SK-N-MC (cell line): ENCODE results near the gene DHX30.

ENCODE experiments used
- DNase-seq: peaks from one replicate; pipeline ENCODE4 v3.0.0-alpha.2; 2011; ENCODE audit warnings: low read depth, low spot score
- H3K27ac ChIP-seq: fragments of 200-600 bp; sonication (generic); 2 replicates; pipeline ENCODE4 v1.5.1; 2016; ENCODE audit warnings: mixed run types
- H3K36me3 ChIP-seq: fragments of 200-600 bp; sonication (generic); 2 replicates; pipeline ENCODE4 v1.6.1; 2017; ENCODE audit warnings: antibody characterized with exemption, low read length, mixed read lengths; ENCODE audit not compliant: insufficient read depth
- H3K4me3 ChIP-seq: fragments of 200-600 bp; sonication (generic); 2 replicates; pipeline ENCODE4 v1.5.1; 2016
- H3K9ac ChIP-seq: fragments of 200-600 bp; sonication (generic); 2 replicates; pipeline ENCODE4 v1.8.0; 2017; ENCODE audit warnings: mixed run types, mixed read lengths; ENCODE audit not compliant: insufficient read length
- H3K9me3 ChIP-seq: fragments of 200-600 bp; sonication (generic); 2 replicates; pipeline ENCODE4 v1.6.1; 2017; ENCODE audit warnings: low read depth, mild to moderate bottlenecking, antibody characterized with exemption, low read length, moderate library complexity, mixed read lengths
- EZH2 ChIP-seq: fragments of 200-600 bp; sonication (generic); IDR thresholded peaks from one replicate; pipeline ENCODE4 v1.6.1; 2017; ENCODE audit warnings: antibody characterized with exemption
- FOXP2 ChIP-seq: optimal IDR thresholded peaks from 2 replicates; pipeline ENCODE3; 2011; ENCODE audit warnings: mild to moderate bottlenecking, moderate library complexity; ENCODE audit not compliant: insufficient read depth; ENCODE audit errors: extremely low read length, control extremely low read depth
- POLR2AphosphoS5 ChIP-seq: IDR thresholded peaks from 2 replicates; pipeline ENCODE4 v1.6.1; 2012; ENCODE audit warnings: mild to moderate bottlenecking, low read depth, low read length, borderline replicate concordance

The DHX30 gene

DNA sequence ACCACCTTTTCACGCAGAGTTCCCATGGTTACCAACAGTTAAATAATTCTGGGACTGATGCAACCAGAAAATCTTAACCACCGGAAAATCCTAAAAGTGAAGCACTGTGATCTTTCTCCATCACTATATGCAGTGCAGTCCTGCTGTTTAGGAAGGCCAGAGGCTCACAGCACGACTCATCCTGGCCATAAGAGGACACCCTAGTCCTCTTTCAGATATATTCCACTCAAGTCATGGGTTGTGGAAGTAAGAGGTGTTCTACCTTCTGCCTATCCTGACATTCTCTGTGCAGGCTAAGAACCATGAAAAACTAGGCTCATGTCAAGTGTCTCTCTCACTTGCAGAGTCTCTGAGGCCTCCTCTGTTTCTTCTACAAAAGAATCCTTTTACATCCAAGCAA, 67.2 kb downstream of the DHX30 start:
- Histone ChIP-seq H3K9ac (no peak overlapping the region), H3K27ac (no peak overlapping the region), H3K4me3 (no peak overlapping the region), H3K36me3 (peaks cover 59% of the 10 kb centered on the region; the same call in 1 of the 2 replicates), H3K9me3 (no peaks in the 10 kb centered on the region)
- DNase-seq: no peak
- TF ChIP-seq FOXP2: no peak
- no peak for TF ChIP-seq POLR2AphosphoS5
- TF ChIP-seq EZH2: no peak

DNA sequence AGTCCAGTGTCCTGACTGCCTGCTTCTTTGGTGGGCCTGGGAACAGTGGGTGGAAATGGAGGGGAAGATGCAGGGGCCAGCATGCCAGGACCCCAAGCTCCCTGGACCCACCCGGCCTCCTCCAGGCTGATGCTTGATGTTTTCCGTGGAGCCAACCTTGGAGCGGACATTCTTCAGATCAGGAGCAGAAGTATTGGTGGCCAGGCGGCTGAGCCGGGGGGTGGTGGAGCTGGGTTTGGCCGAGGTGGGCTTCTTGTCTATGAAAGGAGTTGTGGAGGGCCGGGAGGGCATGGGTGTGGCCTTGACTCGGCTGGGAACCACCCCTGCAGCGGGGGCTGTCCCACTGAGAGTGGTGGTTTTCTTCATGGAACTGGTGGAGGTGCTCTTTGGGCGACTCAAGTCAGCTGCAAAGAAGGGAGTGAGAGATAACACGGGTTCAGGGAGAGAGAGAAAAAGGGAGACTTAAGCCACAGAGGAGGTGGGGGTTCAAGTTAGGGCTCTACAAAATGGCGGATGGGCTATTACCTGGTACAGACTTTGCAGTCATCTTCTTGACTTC, 67.8 kb downstream of the DHX30 start:
- Histone ChIP-seq H3K4me3 (no peak overlapping the region), H3K9me3 (no peaks in the 10 kb centered on the region), H3K9ac (no peak overlapping the region), H3K36me3 (peaks cover 54% of the 10 kb centered on the region; the same call in 1 of the 2 replicates), H3K27ac (no peak overlapping the region)
- no peak for DNase-seq
- TF ChIP-seq POLR2AphosphoS5 (no peak), EZH2 (no peak), FOXP2 (no peak)

DNA sequence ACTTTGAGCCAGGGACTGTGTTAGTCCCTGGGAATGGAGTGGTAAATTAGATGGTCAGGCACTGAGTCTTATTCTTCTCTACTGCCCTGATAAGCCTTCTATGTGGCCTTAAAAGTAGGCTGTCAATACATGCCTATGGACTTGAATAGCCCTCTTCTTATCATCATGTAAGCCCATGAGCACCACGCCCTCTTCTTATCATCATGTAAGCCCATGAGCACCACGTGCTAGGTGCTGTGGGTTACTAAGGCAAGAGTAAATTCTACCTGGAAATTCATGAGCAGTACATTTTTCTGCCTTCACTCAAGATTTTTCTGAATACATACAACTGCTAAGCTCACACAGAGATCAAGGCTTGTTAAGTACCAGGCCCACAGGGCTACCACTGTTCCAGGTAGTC, 68.5 kb downstream of the DHX30 start:
- DNase-seq: no peak
- Histone ChIP-seq H3K36me3 (peaks cover 54% of the 10 kb centered on the region; the same call in 1 of the 2 replicates), H3K9me3 (no peaks in the 10 kb centered on the region), H3K27ac (no peak overlapping the region), H3K4me3 (no peak overlapping the region), H3K9ac (no peak overlapping the region)
- TF ChIP-seq EZH2 (no peak), POLR2AphosphoS5 (no peak), FOXP2 (no peak)

DNA sequence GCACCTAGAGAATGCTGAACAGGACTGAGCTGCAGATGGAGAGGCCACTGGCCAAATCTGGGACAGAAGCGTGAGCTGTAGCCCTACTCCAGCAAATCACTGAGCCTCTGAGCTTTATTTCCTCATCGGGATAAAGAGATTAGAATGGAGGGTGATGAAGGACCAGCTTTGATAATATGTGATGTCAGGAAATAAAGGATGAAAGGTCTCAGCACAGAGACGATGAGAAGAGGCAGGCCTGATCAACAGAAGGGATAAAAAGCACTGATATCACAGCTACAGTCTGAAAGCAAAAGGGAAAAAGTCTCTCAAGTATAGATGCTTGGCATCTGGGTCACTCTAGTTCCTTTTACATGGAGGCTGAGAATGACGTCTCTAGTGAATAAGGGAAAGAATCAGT, 70.0 kb downstream of the DHX30 start:
- no peak overlapping the region for H3K9ac ChIP-seq
- H3K36me3 ChIP-seq: peaks cover 49% of the 10 kb centered on the region; the same call in 1 of the 2 replicates
- H3K9me3 ChIP-seq: no peaks in the 10 kb centered on the region
- no peak overlapping the region for H3K4me3 ChIP-seq
- no peak overlapping the region for H3K27ac ChIP-seq
- no peak for TF ChIP-seq POLR2AphosphoS5
- TF ChIP-seq EZH2: no peak
- TF ChIP-seq FOXP2: no peak
- no peak for DNase-seq

DNA sequence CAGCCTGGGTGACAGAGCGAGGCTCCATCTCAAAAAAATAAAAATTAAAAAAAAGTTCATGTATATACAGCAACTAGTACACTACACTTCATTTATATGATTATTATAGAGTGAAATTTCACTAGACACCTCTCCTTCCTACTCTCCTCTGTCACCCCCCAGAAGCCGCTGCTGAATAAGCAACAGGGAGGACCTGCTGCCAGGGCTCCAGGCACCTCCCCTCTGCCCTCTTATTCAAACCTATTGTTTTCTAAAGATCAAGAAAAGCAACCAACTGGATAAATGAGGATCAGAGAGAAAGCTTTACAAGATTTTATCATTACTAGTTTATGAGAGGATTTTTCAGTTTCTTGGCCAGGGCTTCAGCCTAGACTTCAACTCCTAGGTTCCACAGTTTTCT, 71.5 kb downstream of the DHX30 start:
- H3K27ac ChIP-seq: no peak overlapping the region
- H3K9ac ChIP-seq: no peak overlapping the region

DNA sequence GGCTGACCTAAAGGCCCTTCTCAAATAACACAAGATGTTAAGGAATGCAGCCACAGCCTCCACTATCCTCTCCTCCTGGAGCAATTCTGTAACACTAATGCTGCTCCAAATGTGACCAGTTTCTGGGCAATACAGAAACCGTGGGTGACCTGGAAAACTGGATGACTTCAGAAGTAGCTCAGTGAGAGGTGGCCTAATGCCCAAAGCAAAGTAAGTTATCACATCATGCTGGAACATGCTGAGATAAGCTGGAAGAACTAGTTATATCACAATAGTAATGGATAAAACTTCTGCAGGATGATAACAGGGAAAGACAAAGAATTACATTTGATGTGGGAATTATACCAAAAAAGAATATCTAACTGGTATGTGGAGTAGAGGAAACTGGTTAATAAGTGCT, 72.0 kb downstream of the DHX30 start:
- H3K4me3 ChIP-seq: no peak overlapping the region
- no peak overlapping the region for H3K27ac ChIP-seq
- H3K9me3 ChIP-seq: no peaks in the 10 kb centered on the region
- H3K36me3 ChIP-seq: peaks cover 29% of the 10 kb centered on the region; the same call in 1 of the 2 replicates
- no peak for TF ChIP-seq POLR2AphosphoS5
- TF ChIP-seq EZH2: no peak
- TF ChIP-seq FOXP2: no peak
- H3K9ac ChIP-seq: no peak overlapping the region
- no peak for DNase-seq

More for the DNA sequence above, 71.5 kb downstream of the DHX30 start:
- Histone ChIP-seq H3K9me3 (no peaks in the 10 kb centered on the region), H3K4me3 (no peak overlapping the region), H3K36me3 (peaks cover 34% of the 10 kb centered on the region; the same call in 1 of the 2 replicates)
- no peak for TF ChIP-seq POLR2AphosphoS5
- DNase-seq: no peak

DNA sequence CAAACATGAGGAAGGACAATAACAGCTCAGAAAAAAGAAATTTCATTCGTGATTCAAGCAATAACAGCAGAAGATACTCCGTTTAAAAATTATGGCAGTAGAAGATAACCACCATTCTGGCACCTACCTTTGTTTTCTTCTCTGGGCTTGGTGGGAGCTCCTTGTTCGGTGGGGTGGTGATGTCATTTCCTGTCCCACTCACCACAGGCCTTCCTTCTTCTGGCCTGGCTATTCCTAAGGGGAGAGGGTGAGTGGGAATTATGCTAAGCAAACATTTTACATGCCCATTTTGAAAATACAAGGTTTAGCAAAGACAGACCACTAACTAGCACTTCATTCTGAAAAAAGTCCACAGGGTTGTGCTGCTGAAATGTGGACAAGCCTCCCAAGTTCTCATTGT, 74.4 kb downstream of the DHX30 start:
- TF ChIP-seq POLR2AphosphoS5: no peak
- no peak for TF ChIP-seq EZH2
- no peak for TF ChIP-seq FOXP2
- H3K9ac ChIP-seq: no peak overlapping the region
- no peak for DNase-seq
- H3K36me3 ChIP-seq: peaks cover 8% of the 10 kb centered on the region; the same call in 1 of the 2 replicates
- no peak overlapping the region for H3K4me3 ChIP-seq
- no peaks in the 10 kb centered on the region for H3K9me3 ChIP-seq
- H3K27ac ChIP-seq: no peak overlapping the region

DNA sequence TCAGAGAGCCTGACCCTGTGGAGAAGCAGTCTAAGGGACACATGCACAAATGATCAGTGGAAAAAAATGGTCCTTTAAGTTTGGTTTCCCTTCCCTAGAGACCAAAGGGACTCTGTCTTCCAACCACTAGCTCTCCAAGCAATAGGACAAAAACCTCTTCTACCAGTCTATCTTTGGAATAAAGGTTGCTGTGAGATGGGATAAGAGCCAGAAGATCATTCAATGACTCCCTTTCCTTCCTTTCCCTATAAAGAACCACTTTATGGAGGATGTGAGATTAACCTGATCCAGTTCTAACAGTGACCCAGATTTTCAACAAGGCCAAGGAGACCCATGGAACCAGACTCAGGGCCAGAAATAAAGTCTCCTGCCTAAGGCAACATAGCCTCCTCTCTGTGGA, 74.8 kb downstream of the DHX30 start:
- TF ChIP-seq EZH2 (no peak), POLR2AphosphoS5 (no peak), FOXP2 (no peak)
- Histone ChIP-seq H3K36me3 (peaks cover 8% of the 10 kb centered on the region; the same call in 1 of the 2 replicates), H3K4me3 (no peak overlapping the region), H3K27ac (no peak overlapping the region), H3K9me3 (no peaks in the 10 kb centered on the region), H3K9ac (no peak overlapping the region)
- DNase-seq: no peak

DNA sequence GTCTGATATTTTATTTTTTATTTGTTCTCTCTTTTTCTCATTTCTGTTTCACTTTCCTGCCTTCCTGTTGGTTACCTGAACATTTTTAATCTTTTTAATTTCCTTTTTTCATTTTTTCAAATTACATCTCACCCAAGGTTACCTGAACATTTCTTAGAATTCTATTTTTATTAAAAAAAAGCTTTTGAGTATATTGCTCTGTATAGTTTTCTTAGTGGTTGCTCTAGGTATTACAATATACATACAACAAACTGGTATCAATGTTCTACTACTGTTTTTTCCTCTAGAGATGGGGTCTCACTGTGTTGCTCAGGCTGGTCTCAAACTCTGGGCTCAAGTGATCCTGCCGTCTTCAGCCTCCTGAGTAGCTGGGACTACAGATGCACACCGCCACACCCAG, 79.4 kb downstream of the DHX30 start:
- TF ChIP-seq POLR2AphosphoS5: no peak
- TF ChIP-seq EZH2: no peak
- TF ChIP-seq FOXP2: no peak
- Histone ChIP-seq H3K36me3 (peaks cover 4% of the 10 kb centered on the region; the same call in 1 of the 2 replicates), H3K9me3 (no peaks in the 10 kb centered on the region), H3K4me3 (no peak overlapping the region), H3K27ac (no peak overlapping the region), H3K9ac (no peak overlapping the region)
- DNase-seq: no peak
